HL-60 (cell line): Measurements from ENCODE around the gene ANO6.

Experiments used
- DNase-seq, 2 experiments: peaks; one replicate each; pipeline ENCODE4 v3.0.0-alpha.2; 2010 to 2020; ENCODE audit warnings: low read depth in 1 of 2, low spot score in 1 of 2
- H3K27ac ChIP-seq: fragments of 250-450 bp; sonication (Bioruptor Pico); replicated peaks from 2 replicates; pipeline ENCODE4 v1.5.1; 2020; ENCODE audit warnings: mild to moderate bottlenecking, moderate library complexity
- H3K27me3 ChIP-seq: fragments of 250-450 bp; sonication (Bioruptor Pico); 2 replicates; pipeline ENCODE4 v1.5.1; 2021; ENCODE audit warnings: mild to moderate bottlenecking, moderate library complexity; ENCODE audit not compliant: insufficient read depth, poor library complexity, severe bottlenecking
- H3K4me3 ChIP-seq: replicated peaks from 2 replicates; pipeline ENCODE4 v1.5.1; 2011; ENCODE audit warnings: mild to moderate bottlenecking, control low read depth, low read length; ENCODE audit not compliant: insufficient read depth
- CTCF ChIP-seq: IDR thresholded peaks from one replicate; pipeline ENCODE4 v1.5.1; 2011; ENCODE audit warnings: low read length, control low read depth, inconsistent platforms; ENCODE audit not compliant: insufficient read depth
- GABPA ChIP-seq: IDR thresholded peaks from 2 replicates; pipeline ENCODE4 v1.6.1; 2012; ENCODE audit warnings: low read depth
- POLR2AphosphoS5 ChIP-seq: IDR thresholded peaks from 2 replicates; pipeline ENCODE4 v1.6.1; 2012; ENCODE audit warnings: low read depth
- REST ChIP-seq: IDR thresholded peaks from 2 replicates; pipeline ENCODE4 v1.6.1; 2012; ENCODE audit warnings: low read depth; ENCODE audit not compliant: insufficient replicate concordance
- SPI1 ChIP-seq: IDR thresholded peaks from 2 replicates; pipeline ENCODE4 v1.6.1; 2012; ENCODE audit warnings: low read depth, mild to moderate bottlenecking, borderline replicate concordance

ANO6 gene

DNA sequence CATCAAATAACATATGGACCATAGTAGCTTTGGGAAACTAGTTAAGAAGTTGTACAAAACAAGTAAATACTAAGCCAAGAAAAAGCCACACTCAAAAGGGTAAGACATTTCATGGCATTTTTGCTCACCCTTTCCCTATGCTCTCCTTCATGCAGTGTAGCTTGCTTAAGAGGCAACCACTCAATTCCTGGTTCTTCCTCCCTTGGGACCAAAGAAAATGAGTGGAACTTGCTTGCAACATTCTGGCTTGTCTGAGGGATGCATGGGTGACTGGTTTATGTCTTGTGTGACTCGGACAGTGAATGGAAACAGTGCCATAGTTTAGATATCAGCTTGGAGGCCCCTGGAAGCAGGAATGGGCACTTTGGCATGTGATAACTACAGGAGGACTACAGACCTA, 261.6 kb downstream of the ANO6 start:
- Histone ChIP-seq H3K27ac (no peak overlapping the region), H3K27me3 (no peaks in the 10 kb centered on the region), H3K4me3 (no peak overlapping the region)
- no peak for TF ChIP-seq POLR2AphosphoS5
- TF ChIP-seq CTCF: no peak
- no peak for TF ChIP-seq GABPA
- no peak for TF ChIP-seq REST
- TF ChIP-seq SPI1: no peak
- DNase-seq: no peak

- Histone ChIP-seq H3K4me3 (no peak overlapping the region), H3K27me3 (no peaks in the 10 kb centered on the region), H3K27ac (no peak overlapping the region)
- DNase-seq: no peak
- no peak for TF ChIP-seq CTCF
- TF ChIP-seq SPI1: no peak
Measured at GRCh38 chr12:45478931-45479330, 263.0 kb downstream of the ANO6 start.

DNA sequence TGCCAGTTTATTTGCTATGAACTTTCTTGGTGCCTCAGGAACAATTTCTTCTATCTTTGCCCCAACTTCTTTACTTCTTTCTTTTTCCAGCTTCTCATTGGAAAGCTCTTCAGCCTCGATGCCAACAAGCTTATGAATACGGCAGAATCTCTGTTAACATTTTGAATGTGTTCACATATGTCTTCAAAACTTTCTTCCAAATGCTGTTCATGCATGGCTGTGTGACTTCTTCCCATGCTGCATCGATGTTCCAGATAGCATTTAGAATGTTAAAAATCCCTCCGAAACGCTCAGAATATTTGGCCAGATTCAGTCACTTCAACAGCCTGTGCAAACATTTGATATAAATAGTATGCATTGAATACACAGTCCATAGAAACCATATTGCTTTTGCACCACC, 265.9 kb downstream of the ANO6 start:
- DNase-seq: no peak
- no peak for TF ChIP-seq POLR2AphosphoS5
- TF ChIP-seq REST: no peak
- H3K27me3 ChIP-seq: no peaks in the 10 kb centered on the region
- H3K27ac ChIP-seq: no peak overlapping the region
- no peak overlapping the region for H3K4me3 ChIP-seq

GRCh38 chr12:45483571-45483970, 267.7 kb downstream of the ANO6 start:
- TF ChIP-seq CTCF: no peak
- TF ChIP-seq GABPA: no peak
- no peak for TF ChIP-seq SPI1
- no peak for TF ChIP-seq POLR2AphosphoS5
- no peak for TF ChIP-seq REST
- Histone ChIP-seq H3K4me3 (no peak overlapping the region), H3K27ac (no peak overlapping the region), H3K27me3 (no peaks in the 10 kb centered on the region)
- DNase-seq: no peak
